B cell (primary cell): ENCODE measurements around the gene DGKB.

Experiments
- CTCF ChIP-seq: fragments of 200-600 bp; IDR thresholded peaks from one replicate; pipeline ENCODE4 v1.8.0; 2022; ENCODE audit warnings: antibody characterized with exemption, mild to moderate bottlenecking
- EZH2 ChIP-seq: IDR thresholded peaks from 2 replicates; pipeline ENCODE4 v1.6.1; 2012; ENCODE audit warnings: borderline replicate concordance, low read depth, mild to moderate bottlenecking, moderate library complexity, low read length; ENCODE audit not compliant: insufficient read depth, poor library complexity, severe bottlenecking

GRCh38 chr7:14767716-14768425 lies 134.7 kb downstream of the DGKB start:
- no peak for TF ChIP-seq CTCF
- no peak for TF ChIP-seq EZH2
